Keratinocyte (primary cell): Measurements from ENCODE around the gene ZFYVE9. TPM values are rescaled to one million over a fixed set of nuclear protein-coding genes. Genes with fewer than 3 reads are reported as not detected.

Experiments used
- DNase-seq: peaks from one replicate; pipeline ENCODE4 v3.0.0-alpha.2; 2011; ENCODE audit warnings: low read depth, missing footprints, low spot score
- FAIRE-seq: peaks from 2 replicates; lab custom pipeline; 2011; peaks lifted over from hg19 to GRCh38; lab: Jason Lieb, UNC
- H2AFZ ChIP-seq: 2 replicates; pipeline ENCODE4 v1.6.0; 2012; ENCODE audit warnings: low read length, control low read depth, inconsistent platforms; ENCODE audit not compliant: control insufficient read depth
- H3K27ac ChIP-seq: 2 replicates; pipeline ENCODE4 v1.5.1; 2011; ENCODE audit warnings: low read length; ENCODE audit not compliant: control insufficient read depth, insufficient read depth
- H3K27me3 ChIP-seq: 3 replicates; pipeline ENCODE4 v1.6.0; 2011; ENCODE audit warnings: low read length; ENCODE audit not compliant: control insufficient read depth, insufficient read depth; ENCODE audit errors: extremely low read depth
- H3K36me3 ChIP-seq, 2 experiments: 2 replicates in 1 of 2; 3 replicates in 1 of 2; pipeline ENCODE4 v1.5.1; 2011; ENCODE audit warnings: low read length in 2 of 2, mild to moderate bottlenecking in 1 of 2; ENCODE audit not compliant: control insufficient read depth in 2 of 2, insufficient read depth in 2 of 2; ENCODE audit errors: extremely low read depth in 1 of 2
- H3K4me1 ChIP-seq: 3 replicates; pipeline ENCODE4 v1.5.1; 2011; ENCODE audit warnings: low read length; ENCODE audit not compliant: control insufficient read depth, insufficient read depth; ENCODE audit errors: extremely low read depth
- H3K4me2 ChIP-seq: 3 replicates; pipeline ENCODE4 v1.6.0; 2011; ENCODE audit warnings: low read depth, low read length; ENCODE audit not compliant: control insufficient read depth, insufficient read depth; ENCODE audit errors: extremely low read depth
- H3K4me3 ChIP-seq, 3 experiments: fragments of 200-600 bp in 1 of 3; sonication (generic) in 1 of 3; 2 replicates in 2 of 3; 3 replicates in 1 of 3; pipeline ENCODE4 v1.5.1; 2011 to 2016; ENCODE audit warnings: low read length in 3 of 3, mild to moderate bottlenecking in 3 of 3, control low read depth in 2 of 3, inconsistent platforms in 1 of 3, low read depth in 1 of 3, mixed read lengths in 1 of 3, mixed run types in 1 of 3, moderate library complexity in 1 of 3; ENCODE audit not compliant: control insufficient read depth in 2 of 3, insufficient read depth in 2 of 3; ENCODE audit errors: extremely low read depth in 1 of 3
- H3K79me2 ChIP-seq: 2 replicates; pipeline ENCODE4 v1.6.0; 2012; ENCODE audit warnings: low read length; ENCODE audit not compliant: control insufficient read depth, insufficient read depth
- H3K9ac ChIP-seq: 3 replicates; pipeline ENCODE4 v1.6.0; 2011; ENCODE audit warnings: low read length; ENCODE audit not compliant: control insufficient read depth, insufficient read depth; ENCODE audit errors: extremely low read depth
- H3K9me1 ChIP-seq: 3 replicates; pipeline ENCODE4 v1.6.0; 2011; ENCODE audit warnings: low read length; ENCODE audit not compliant: control insufficient read depth, insufficient read depth; ENCODE audit errors: extremely low read depth
- H3K9me3 ChIP-seq: 2 replicates; pipeline ENCODE4 v1.5.1; 2012; ENCODE audit warnings: low read depth, low read length; ENCODE audit not compliant: control insufficient read depth
- H4K20me1 ChIP-seq: 3 replicates; pipeline ENCODE4 v1.6.0; 2011; ENCODE audit warnings: low read length; ENCODE audit not compliant: control insufficient read depth, insufficient read depth; ENCODE audit errors: extremely low read depth
- EZH2 ChIP-seq: IDR thresholded peaks from one replicate; pipeline ENCODE4 v1.6.1; 2012; ENCODE audit warnings: inconsistent platforms, mild to moderate bottlenecking, low read length, moderate library complexity
- dilution Hi-C: fragments of 300-500 bp; cut with MboI; formaldehyde crosslinking; loops from one replicate; pipeline ENCODE4 v1.7.0; 2020; ENCODE audit warnings: low sequenced_read_pairs; ENCODE audit not compliant: extremely low pct_ligation_motif_present
- polyA plus RNA-seq, 5 experiments: library from polyadenylated mRNA; depleted of rRNA in 3 of 5; stranded (reverse) in 3 of 5; stranded (forward) in 1 of 5; unstranded in 1 of 5; fragments of >200 nt; gene quantifications; 1 replicate in 1 of 5; 2 replicates in 3 of 5; 3 replicates in 1 of 5; pipeline versions ENCODE4 v1.2.1 to v1.2.3, GENCODE V29; 2011 to 2012; ENCODE audit warnings: missing spikeins in 2 of 5, low read depth in 1 of 5, low replicate concordance in 1 of 5
- TF ChIP-seq, protein P1 (sequence below), 3 experiments: IDR thresholded peaks in 1 of 3; conservative IDR thresholded peaks in 1 of 3; optimal IDR thresholded peaks in 1 of 3; 2 replicates in 2 of 3; 3 replicates in 1 of 3; pipeline versions ENCODE3 to v1.5.1; 2011; ENCODE audit warnings: low read length in 3 of 3, mild to moderate bottlenecking in 3 of 3, moderate library complexity in 2 of 3, control low read depth in 1 of 3, inconsistent platforms in 1 of 3; ENCODE audit not compliant: insufficient read depth in 2 of 3; ENCODE audit errors: extremely low read depth in 1 of 3

ZFYVE9 gene
- polyA plus RNA-seq, 1 donor (not counting 4 experiments of a cell fraction or from before 2014, with no cell fraction given): 27.7 TPM

DNA sequence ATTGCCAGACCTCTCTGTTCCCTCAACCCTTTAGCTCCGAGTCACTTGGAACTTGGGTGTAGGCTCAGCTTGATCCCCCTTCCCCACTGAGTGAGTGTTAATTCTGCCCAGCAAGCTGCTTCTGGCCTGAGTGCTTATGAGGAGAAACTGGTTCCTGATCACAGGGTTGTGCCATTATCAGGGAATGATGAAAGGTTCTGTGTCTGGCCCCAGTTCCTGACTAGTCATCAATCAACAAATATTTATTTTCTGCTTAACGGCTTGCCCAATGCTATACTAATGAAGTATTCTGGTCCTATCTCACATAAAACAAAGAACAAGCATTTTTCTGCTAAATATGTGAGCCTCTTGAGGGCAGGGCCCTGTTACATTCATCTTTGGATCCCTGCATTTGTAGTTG is 203.4 kb downstream of the ZFYVE9 start:
- DNase-seq (no peak), FAIRE-seq (no peak)
- Histone ChIP-seq H3K9ac (no peak overlapping the region), H3K4me2 (no peak overlapping the region), H3K4me1 (no peaks in the 10 kb centered on the region), H3K4me3 (no peak overlapping the region), H4K20me1 (no peaks in the 10 kb centered on the region), H3K9me3 (no peaks in the 10 kb centered on the region), H3K36me3 (peaks cover 0 to 9% of the 10 kb centered on the region in 2 experiments), H3K9me1 (no peaks in the 10 kb centered on the region), H3K27ac (no peak overlapping the region), H2AFZ (no peak overlapping the region), H3K79me2 (no peaks in the 10 kb centered on the region), H3K27me3 (no peaks in the 10 kb centered on the region)
- dilution Hi-C loops: no loop called here
- no peak for TF ChIP-seq EZH2
- TF ChIP-seq, protein P1, sequence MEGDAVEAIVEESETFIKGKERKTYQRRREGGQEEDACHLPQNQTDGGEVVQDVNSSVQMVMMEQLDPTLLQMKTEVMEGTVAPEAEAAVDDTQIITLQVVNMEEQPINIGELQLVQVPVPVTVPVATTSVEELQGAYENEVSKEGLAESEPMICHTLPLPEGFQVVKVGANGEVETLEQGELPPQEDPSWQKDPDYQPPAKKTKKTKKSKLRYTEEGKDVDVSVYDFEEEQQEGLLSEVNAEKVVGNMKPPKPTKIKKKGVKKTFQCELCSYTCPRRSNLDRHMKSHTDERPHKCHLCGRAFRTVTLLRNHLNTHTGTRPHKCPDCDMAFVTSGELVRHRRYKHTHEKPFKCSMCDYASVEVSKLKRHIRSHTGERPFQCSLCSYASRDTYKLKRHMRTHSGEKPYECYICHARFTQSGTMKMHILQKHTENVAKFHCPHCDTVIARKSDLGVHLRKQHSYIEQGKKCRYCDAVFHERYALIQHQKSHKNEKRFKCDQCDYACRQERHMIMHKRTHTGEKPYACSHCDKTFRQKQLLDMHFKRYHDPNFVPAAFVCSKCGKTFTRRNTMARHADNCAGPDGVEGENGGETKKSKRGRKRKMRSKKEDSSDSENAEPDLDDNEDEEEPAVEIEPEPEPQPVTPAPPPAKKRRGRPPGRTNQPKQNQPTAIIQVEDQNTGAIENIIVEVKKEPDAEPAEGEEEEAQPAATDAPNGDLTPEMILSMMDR (optimal IDR thresholded peaks at IDR 0.05 in 1 of 3, IDR thresholded peaks at IDR 0.05 in 1 of 3, conservative IDR thresholded peaks at IDR 0.05 in 1 of 3; ENCODE audit: extremely low read depth in 1 of 3, insufficient read depth in 2 of 3, low read length in 3 of 3): no peak

DNA sequence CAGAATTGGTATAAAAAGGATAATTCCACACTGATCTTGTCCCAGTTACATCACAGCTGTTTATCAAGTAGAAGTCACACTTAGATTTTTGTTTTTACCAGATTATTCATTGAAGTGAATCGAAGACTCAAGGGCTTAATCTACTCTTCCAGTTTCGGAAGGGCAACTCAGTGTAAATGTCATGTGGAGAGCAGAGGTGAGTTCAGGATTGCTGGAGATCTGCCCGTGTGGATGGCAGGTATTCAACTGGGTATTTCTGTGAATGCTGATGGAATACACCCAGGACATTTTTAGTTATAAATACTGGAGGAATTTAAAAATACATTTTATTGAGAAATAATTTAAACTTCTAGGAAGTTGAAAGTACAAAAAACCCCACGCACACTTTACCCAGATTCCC is 204.8 kb downstream of the ZFYVE9 start:
- H3K27ac ChIP-seq: no peak overlapping the region
- no peaks in the 10 kb centered on the region for H3K4me1 ChIP-seq
- H3K9me3 ChIP-seq: no peaks in the 10 kb centered on the region
- no peak overlapping the region for H3K9ac ChIP-seq
- H3K27me3 ChIP-seq: no peaks in the 10 kb centered on the region
- no peaks in the 10 kb centered on the region for H4K20me1 ChIP-seq
- no peak overlapping the region for H3K4me3 ChIP-seq
- H3K4me2 ChIP-seq: no peak overlapping the region
- H3K9me1 ChIP-seq: no peaks in the 10 kb centered on the region
- H3K79me2 ChIP-seq: no peaks in the 10 kb centered on the region
- no peak overlapping the region for H2AFZ ChIP-seq
- FAIRE-seq (no peak), DNase-seq (no peak)
- dilution Hi-C loops: no loop called here
- H3K36me3 ChIP-seq: peaks cover 5 to 10% of the 10 kb centered on the region in 2 experiments
- TF ChIP-seq EZH2: no peak
- TF ChIP-seq, protein P1 (optimal IDR thresholded peaks at IDR 0.05 in 1 of 3, IDR thresholded peaks at IDR 0.05 in 1 of 3, conservative IDR thresholded peaks at IDR 0.05 in 1 of 3; ENCODE audit: extremely low read depth in 1 of 3, insufficient read depth in 2 of 3, low read length in 3 of 3): no peak
